GM18520 (cell line): ENCODE measurements around the gene ADK.
"Not testable (repeated sequence)": the region's sequence is repeated elsewhere in the genome, so short reads cannot be mapped to it uniquely, and the experiment has no call there.

Experiments used
- ATAC-seq: cut with Tn5 transposase; IDR thresholded peaks from one replicate; pipeline ENCODE4 v1.9.1; 2021; ENCODE audit not compliant: unreplicated experiment

Gene ADK

GRCh38 chr10:74476162-74476706 lies 325.2 kb downstream of the ADK start:
- not testable (repeated sequence) for ATAC-seq

- ATAC-seq: no peak
Observed at GRCh38 chr10:74480778-74481177, 329.8 kb downstream of the ADK start.

- no peak for ATAC-seq
Observed at GRCh38 chr10:74483356-74483755, 332.3 kb downstream of the ADK start.

GRCh38 chr10:74485283-74485682 lies 334.3 kb downstream of the ADK start:
- ATAC-seq: no peak

- ATAC-seq: no peak
Observed at GRCh38 chr10:74486659-74487058, 335.6 kb downstream of the ADK start.

- ATAC-seq: no peak
Observed at GRCh38 chr10:74488907-74489306, 337.9 kb downstream of the ADK start.

- no peak for ATAC-seq
Observed at GRCh38 chr10:74490551-74490950, 339.5 kb downstream of the ADK start.

GRCh38 chr10:74491014-74491413 lies 340.0 kb downstream of the ADK start:
- no peak for ATAC-seq

- not testable (repeated sequence) for ATAC-seq
Observed at GRCh38 chr10:74496276-74496675, 345.3 kb downstream of the ADK start.

- ATAC-seq: not testable (repeated sequence)
Observed at GRCh38 chr10:74498664-74499063, 347.6 kb downstream of the ADK start.

GRCh38 chr10:74500026-74500704 lies 349.1 kb downstream of the ADK start:
- no peak for ATAC-seq

GRCh38 chr10:74500816-74501215 lies 349.8 kb downstream of the ADK start:
- ATAC-seq: no peak

GRCh38 chr10:74502963-74503608 lies 352.1 kb downstream of the ADK start:
- no peak for ATAC-seq

- ATAC-seq: no peak
Observed at GRCh38 chr10:74507951-74508350, 356.9 kb downstream of the ADK start.

- no peak for ATAC-seq
Observed at GRCh38 chr10:74510594-74510993, 359.6 kb downstream of the ADK start.

GRCh38 chr10:74511051-74511450 lies 360.0 kb downstream of the ADK start:
- no peak for ATAC-seq

GRCh38 chr10:74514322-74514721 lies 363.3 kb downstream of the ADK start:
- ATAC-seq: no peak

GRCh38 chr10:74518061-74518460 lies 367.0 kb downstream of the ADK start:
- no peak for ATAC-seq

- no peak for ATAC-seq
Observed at GRCh38 chr10:74521526-74521925, 370.5 kb downstream of the ADK start.

GRCh38 chr10:74523199-74523598 lies 372.2 kb downstream of the ADK start:
- ATAC-seq: no peak

- ATAC-seq: no peak
Observed at GRCh38 chr10:74525885-74526284, 374.9 kb downstream of the ADK start.

- ATAC-seq: not testable (repeated sequence)
Observed at GRCh38 chr10:74527611-74528010, 376.6 kb downstream of the ADK start.
